Fibroblast of lung (primary cell): ENCODE results near the gene PSME3IP1. TPM values are rescaled to one million over a fixed set of nuclear protein-coding genes. Genes with fewer than 3 reads are reported as not detected.

Source experiments
- DNase-seq, 2 donors: peaks; one replicate each; pipeline versions ENCODE4 v3.0.0 to v3.0.0-alpha.2; 2010; ENCODE audit warnings: low read depth in 2 of 2
- H2AFZ ChIP-seq: 2 replicates; pipeline ENCODE4 v1.5.1; 2012; ENCODE audit warnings: low read length, control low read depth, inconsistent platforms
- H3K27ac ChIP-seq: 2 replicates; pipeline ENCODE4 v1.5.1; 2011; ENCODE audit warnings: low read length, control low read depth; ENCODE audit not compliant: insufficient read depth
- H3K27me3 ChIP-seq: 2 replicates; pipeline ENCODE4 v1.5.1; 2011; ENCODE audit warnings: mild to moderate bottlenecking, low read length; ENCODE audit not compliant: control insufficient read depth, insufficient read depth
- H3K36me3 ChIP-seq: 2 replicates; pipeline ENCODE4 v1.5.1; 2011; ENCODE audit warnings: low read length; ENCODE audit not compliant: control insufficient read depth, insufficient read depth
- H3K4me1 ChIP-seq: 2 replicates; pipeline ENCODE4 v1.5.1; 2011; ENCODE audit warnings: low read length; ENCODE audit not compliant: control insufficient read depth, insufficient read depth; ENCODE audit errors: extremely low read depth
- H3K4me2 ChIP-seq: 2 replicates; pipeline ENCODE4 v1.5.1; 2011; ENCODE audit warnings: low read length, control low read depth; ENCODE audit not compliant: insufficient read depth; ENCODE audit errors: extremely low read depth
- H3K4me3 ChIP-seq, 4 experiments: fragments of 200-600 bp in 1 of 4; sonication (generic) in 1 of 4; replicated peaks in 1 of 4; 2 replicates each; pipeline ENCODE4 v1.5.1; 2011 to 2016; ENCODE audit warnings: low read length in 4 of 4, low read depth in 3 of 4, mild to moderate bottlenecking in 3 of 4, control low read depth in 2 of 4, inconsistent platforms in 1 of 4, mixed read lengths in 1 of 4; ENCODE audit not compliant: insufficient read depth in 1 of 4; ENCODE audit errors: control extremely low read depth in 1 of 4
- H3K79me2 ChIP-seq: 2 replicates; pipeline ENCODE4 v1.5.1; 2012; ENCODE audit warnings: mild to moderate bottlenecking, low read length, inconsistent platforms; ENCODE audit not compliant: control insufficient read depth, insufficient read depth
- H3K9ac ChIP-seq: 2 replicates; pipeline ENCODE4 v1.5.1; 2011; ENCODE audit warnings: mild to moderate bottlenecking, low read length, control low read depth; ENCODE audit not compliant: insufficient read depth
- H3K9me3 ChIP-seq: 2 replicates; pipeline ENCODE4 v1.5.1; 2012; ENCODE audit warnings: low read depth, low read length; ENCODE audit not compliant: control insufficient read depth, insufficient read depth
- H4K20me1 ChIP-seq: 2 replicates; pipeline ENCODE4 v1.5.1; 2011; ENCODE audit warnings: low read length; ENCODE audit not compliant: control insufficient read depth, insufficient read depth; ENCODE audit errors: extremely low read depth
- EZH2 ChIP-seq: IDR thresholded peaks from 2 replicates; pipeline ENCODE4 v1.5.1; 2012; ENCODE audit warnings: low read length, control low read depth, mild to moderate bottlenecking; ENCODE audit errors: missing control alignments
- polyA plus RNA-seq, 2 donors: library from polyadenylated mRNA; depleted of rRNA in 1 of 2; stranded (reverse) in 1 of 2; unstranded in 1 of 2; fragments of >200 nt; gene quantifications; 2 replicates each; pipeline ENCODE4 v1.2.1, GENCODE V29; 2011 to 2012; ENCODE audit warnings: missing spikeins in 1 of 2
- total RNA-seq: library from RNA; depleted of rRNA; stranded (reverse); fragments of >200 nt; gene quantifications from 2 replicates; pipeline ENCODE4 v1.2.1, GENCODE V29; 2014
- TF ChIP-seq, protein P1 (sequence below), 2 donors: IDR thresholded peaks in 1 of 2; conservative IDR thresholded peaks in 1 of 2; 1 replicate in 1 of 2; 2 replicates in 1 of 2; pipeline ENCODE4 v1.5.1; 2011 to 2012; ENCODE audit warnings: low read length in 2 of 2, control low read depth in 1 of 2, inconsistent platforms in 1 of 2, low read depth in 1 of 2, mild to moderate bottlenecking in 1 of 2

The PSME3IP1 gene
- total and polyA plus RNA-seq, 2 donors (not counting 1 experiment from before 2014, with no cell fraction given) = 55.5 to 64.6 TPM

- H3K9ac ChIP-seq = no peak overlapping the region
- no peaks in the 10 kb centered on the region for H3K4me1 ChIP-seq
- peak in 1 of 2 donors; percentile 70 for DNase-seq
- no peak overlapping the region for H3K27ac ChIP-seq
- H2AFZ ChIP-seq = no peak overlapping the region
- H3K4me3 ChIP-seq = no peak overlapping the region
- TF ChIP-seq, protein P1, sequence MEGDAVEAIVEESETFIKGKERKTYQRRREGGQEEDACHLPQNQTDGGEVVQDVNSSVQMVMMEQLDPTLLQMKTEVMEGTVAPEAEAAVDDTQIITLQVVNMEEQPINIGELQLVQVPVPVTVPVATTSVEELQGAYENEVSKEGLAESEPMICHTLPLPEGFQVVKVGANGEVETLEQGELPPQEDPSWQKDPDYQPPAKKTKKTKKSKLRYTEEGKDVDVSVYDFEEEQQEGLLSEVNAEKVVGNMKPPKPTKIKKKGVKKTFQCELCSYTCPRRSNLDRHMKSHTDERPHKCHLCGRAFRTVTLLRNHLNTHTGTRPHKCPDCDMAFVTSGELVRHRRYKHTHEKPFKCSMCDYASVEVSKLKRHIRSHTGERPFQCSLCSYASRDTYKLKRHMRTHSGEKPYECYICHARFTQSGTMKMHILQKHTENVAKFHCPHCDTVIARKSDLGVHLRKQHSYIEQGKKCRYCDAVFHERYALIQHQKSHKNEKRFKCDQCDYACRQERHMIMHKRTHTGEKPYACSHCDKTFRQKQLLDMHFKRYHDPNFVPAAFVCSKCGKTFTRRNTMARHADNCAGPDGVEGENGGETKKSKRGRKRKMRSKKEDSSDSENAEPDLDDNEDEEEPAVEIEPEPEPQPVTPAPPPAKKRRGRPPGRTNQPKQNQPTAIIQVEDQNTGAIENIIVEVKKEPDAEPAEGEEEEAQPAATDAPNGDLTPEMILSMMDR (conservative IDR thresholded peaks at IDR 0.05 in 1 of 2, IDR thresholded peaks at IDR 0.05 in 1 of 2; ENCODE audit: low read depth in 1 of 2, low read length in 2 of 2) = no peak
- TF ChIP-seq EZH2 = no peak
- H3K27me3 ChIP-seq = no peaks in the 10 kb centered on the region
- H3K36me3 ChIP-seq = peaks cover 2% of the 10 kb centered on the region
- H3K9me3 ChIP-seq = no peaks in the 10 kb centered on the region
- H4K20me1 ChIP-seq = no peaks in the 10 kb centered on the region
- no peak overlapping the region for H3K4me2 ChIP-seq
- H3K79me2 ChIP-seq = no peaks in the 10 kb centered on the region
These were observed 35.0 kb downstream of the PSME3IP1 start for GRCh38 chr16:57150682-57151330.

GRCh38 chr16:57149391-57149790 lies 36.4 kb downstream of the PSME3IP1 start:
- Histone ChIP-seq H3K4me2 (no peak overlapping the region), H3K9ac (no peak overlapping the region), H3K27me3 (no peaks in the 10 kb centered on the region), H3K9me3 (no peaks in the 10 kb centered on the region), H3K27ac (no peak overlapping the region), H2AFZ (no peak overlapping the region), H3K36me3 (peaks cover 2% of the 10 kb centered on the region), H4K20me1 (no peaks in the 10 kb centered on the region), H3K4me3 (no peak overlapping the region), H3K4me1 (no peaks in the 10 kb centered on the region), H3K79me2 (no peaks in the 10 kb centered on the region)
- no peak for DNase-seq
- no peak for TF ChIP-seq EZH2

DNA sequence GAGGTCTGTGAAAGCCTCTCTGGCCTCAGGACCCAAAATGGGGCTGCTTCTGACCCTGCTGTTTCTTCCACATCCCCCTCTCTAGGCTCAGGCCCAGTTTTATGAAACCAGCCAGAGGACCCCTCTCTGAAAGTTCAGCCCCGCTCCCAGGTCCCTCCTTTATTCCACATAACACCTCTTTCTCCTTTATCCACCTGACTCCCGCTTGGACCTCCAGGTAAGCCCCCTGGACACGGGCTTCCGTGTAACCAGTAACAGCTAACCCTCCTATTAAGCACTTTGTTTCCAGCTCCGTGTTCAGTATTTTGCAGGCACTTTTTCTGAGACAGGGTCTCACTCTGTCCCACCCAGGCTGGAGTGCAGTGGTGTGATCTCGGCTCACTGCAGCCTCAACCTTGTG lies 37.4 kb downstream of the PSME3IP1 start:
- H3K27ac ChIP-seq = peak overlapping the region; percentile 34
- no peaks in the 10 kb centered on the region for H3K36me3 ChIP-seq
- no peaks in the 10 kb centered on the region for H4K20me1 ChIP-seq
- H3K4me3 ChIP-seq = no peak overlapping the region
- no peak overlapping the region for H3K9ac ChIP-seq
- no peak overlapping the region for H2AFZ ChIP-seq
- H3K9me3 ChIP-seq = no peaks in the 10 kb centered on the region
- H3K4me1 ChIP-seq = no peaks in the 10 kb centered on the region
- TF ChIP-seq, protein P1 (conservative IDR thresholded peaks at IDR 0.05 in 1 of 2, IDR thresholded peaks at IDR 0.05 in 1 of 2; ENCODE audit: low read depth in 1 of 2, low read length in 2 of 2) = no peak
- TF ChIP-seq EZH2 = no peak
- H3K4me2 ChIP-seq = no peak overlapping the region
- no peak for DNase-seq
- no peaks in the 10 kb centered on the region for H3K27me3 ChIP-seq
- H3K79me2 ChIP-seq = no peaks in the 10 kb centered on the region
